B cell (primary cell): ENCODE measurements around the gene CCKAR. TPM values are rescaled to one million over a fixed set of nuclear protein-coding genes. Genes with fewer than 3 reads are reported as not detected.

Source experiments
- ATAC-seq: fragments of 200-7000 bp; cut with Tn5 transposase; one replicate; pipeline ENCODE4 v1.10.0; 2021; ENCODE audit warnings: low read depth, mild to moderate bottlenecking, moderate number of reproducible peaks, moderate library complexity
- CTCF ChIA-PET: fragments of 350-600 bp; sonication (Branson Sonifier 250); formaldehyde crosslinking; loops from one replicate; lab custom pipeline; 2021; ENCODE audit warnings: antibody characterized with exemption, inconsistent platforms; lab: Charles Lee
- POLR2A ChIA-PET: fragments of 350-600 bp; sonication (Branson Sonifier 250); formaldehyde crosslinking; loops from one replicate; lab custom pipeline; 2021; ENCODE audit warnings: antibody characterized with exemption; lab: Charles Lee
- DNase-seq: peaks from one replicate; pipeline ENCODE4 v3.0.0; 2013
- H2AFZ ChIP-seq: 2 replicates; pipeline ENCODE4 v1.6.1; 2012; ENCODE audit warnings: mild to moderate bottlenecking, low read depth, low read length; ENCODE audit not compliant: insufficient read depth, poor library complexity, severe bottlenecking
- H3K27ac ChIP-seq, 2 donors: 1 replicate in 1 of 2; 2 replicates in 1 of 2; pipeline ENCODE4 v1.5.1; 2012 to 2013; ENCODE audit warnings: low read length in 2 of 2, mild to moderate bottlenecking in 2 of 2, moderate library complexity in 1 of 2
- H3K27me3 ChIP-seq, 4 experiments: fragments of 200-600 bp in 1 of 4; sonication (generic) in 1 of 4; replicated peaks in 1 of 4; 1 replicate in 2 of 4; 2 replicates in 2 of 4; pipeline versions ENCODE4 v1.6.1 to v1.7.0; 2013 to 2016; ENCODE audit warnings: low read length in 3 of 4, mild to moderate bottlenecking in 2 of 4, mixed read lengths in 1 of 4, moderate library complexity in 1 of 4; ENCODE audit not compliant: insufficient read depth in 4 of 4, control insufficient read depth in 3 of 4; ENCODE audit errors: control extremely low read depth in 1 of 4
- H3K36me3 ChIP-seq, 2 experiments: replicated peaks in 1 of 2; 1 replicate in 1 of 2; 2 replicates in 1 of 2; pipeline versions ENCODE4 v1.6.1 to v1.7.1; 2013; ENCODE audit warnings: low read length in 1 of 2; ENCODE audit not compliant: insufficient read depth in 2 of 2, control insufficient read depth in 1 of 2; ENCODE audit errors: control extremely low read depth in 1 of 2, extremely low read depth in 1 of 2
- H3K4me1 ChIP-seq, 2 donors: fragments of 200-600 bp in 1 of 2; sonication (generic) in 1 of 2; 1 replicate in 1 of 2; 2 replicates in 1 of 2; pipeline versions ENCODE4 v1.5.1 to v1.6.1; 2013 to 2017; ENCODE audit warnings: low read length in 2 of 2; ENCODE audit not compliant: control insufficient read depth in 2 of 2, insufficient read depth in 2 of 2
- H3K4me2 ChIP-seq: replicated peaks from 2 replicates; pipeline ENCODE3; 2012; ENCODE audit warnings: mild to moderate bottlenecking, low read depth, low read length; ENCODE audit not compliant: poor library complexity, severe bottlenecking
- H3K4me3 ChIP-seq, 5 experiments: fragments of 200-600 bp in 1 of 5; sonication (generic) in 1 of 5; 1 replicate in 3 of 5; 2 replicates in 2 of 5; pipeline versions ENCODE4 v1.5.1 to v1.7.0; 2011 to 2016; ENCODE audit warnings: low read length in 4 of 5, mild to moderate bottlenecking in 4 of 5, low read depth in 2 of 5, control low read depth in 1 of 5, moderate library complexity in 1 of 5; ENCODE audit not compliant: insufficient read depth in 1 of 5; ENCODE audit errors: control extremely low read depth in 1 of 5, extremely low read depth in 1 of 5
- H3K79me2 ChIP-seq: fragments of 200-600 bp; sonication (generic); one replicate; pipeline ENCODE4 v1.6.0; 2016; ENCODE audit warnings: low read length; ENCODE audit not compliant: control insufficient read depth, insufficient read depth
- H3K9ac ChIP-seq: fragments of 200-600 bp; sonication (generic); 2 replicates; pipeline ENCODE4 v1.6.1; 2017; ENCODE audit warnings: mild to moderate bottlenecking, low read length, moderate library complexity
- H3K9me3 ChIP-seq, 3 donors: one replicate each; pipeline versions ENCODE4 v1.6.1 to v1.7.1; 2013; ENCODE audit warnings: low read length in 2 of 3; ENCODE audit not compliant: control insufficient read depth in 2 of 3, insufficient read depth in 1 of 3; ENCODE audit errors: control extremely low read depth in 1 of 3
- H4K20me1 ChIP-seq: 2 replicates; pipeline ENCODE4 v1.6.0; 2012; ENCODE audit warnings: mild to moderate bottlenecking, low read length; ENCODE audit not compliant: insufficient read depth, control insufficient read depth, poor library complexity, severe bottlenecking
- H3K27ac Mint-ChIP-seq: one replicate; pipeline ENCODE4 v1.8.0; 2021; ENCODE audit warnings: mixed read lengths
- H3K27me3 Mint-ChIP-seq: one replicate; pipeline ENCODE4 v1.8.0; 2021; ENCODE audit warnings: mixed read lengths
- H3K4me1 Mint-ChIP-seq: one replicate; pipeline ENCODE4 v1.8.0; 2021; ENCODE audit warnings: mixed read lengths
- H3K4me3 Mint-ChIP-seq: one replicate; pipeline ENCODE4 v1.8.0; 2021; ENCODE audit warnings: mixed read lengths
- H3K9me3 Mint-ChIP-seq: one replicate; pipeline ENCODE4 v1.8.0; 2022; ENCODE audit warnings: mixed read lengths; ENCODE audit not compliant: insufficient read depth
- EZH2 ChIP-seq: IDR thresholded peaks from 2 replicates; pipeline ENCODE4 v1.6.1; 2012; ENCODE audit warnings: borderline replicate concordance, low read depth, mild to moderate bottlenecking, moderate library complexity, low read length; ENCODE audit not compliant: insufficient read depth, poor library complexity, severe bottlenecking
- WGBS: methylation state at CpG from one replicate; pipeline ENCODE4 v1.1.5; 2013; ENCODE audit warnings: missing lambda C conversion rate; ENCODE audit not compliant: insufficient coverage; 5-methylcytosine and 5-hydroxymethylcytosine counted together
- intact Hi-C: fragments of 100-400 bp; cut with micrococcal nuclease; formaldehyde crosslinking; loops from one replicate; pipeline ENCODE4 v1.10.0; 2022
- polyA plus RNA-seq: library from polyadenylated mRNA; depleted of rRNA; stranded (reverse); fragments of >200 nt; gene quantifications from 2 replicates; pipeline ENCODE4 v1.2.3, GENCODE V29; 2012
- total RNA-seq, 2 donors: library from RNA; stranded (reverse); fragments of 120-200 nt in 1 of 2; gene quantifications; 1 replicate in 1 of 2; 2 replicates in 1 of 2; pipeline versions ENCODE4 v1.2.3 to v1.2.4, GENCODE V29; 2013 to 2022
- TF ChIP-seq, protein P1 (sequence below): fragments of 200-600 bp; IDR thresholded peaks from one replicate; pipeline ENCODE4 v1.8.0; 2022; ENCODE audit warnings: antibody characterized with exemption, mild to moderate bottlenecking

CCKAR gene
- total and polyA plus RNA-seq, 2 donors (not counting 1 experiment from before 2014, with no cell fraction given): not detected

DNA sequence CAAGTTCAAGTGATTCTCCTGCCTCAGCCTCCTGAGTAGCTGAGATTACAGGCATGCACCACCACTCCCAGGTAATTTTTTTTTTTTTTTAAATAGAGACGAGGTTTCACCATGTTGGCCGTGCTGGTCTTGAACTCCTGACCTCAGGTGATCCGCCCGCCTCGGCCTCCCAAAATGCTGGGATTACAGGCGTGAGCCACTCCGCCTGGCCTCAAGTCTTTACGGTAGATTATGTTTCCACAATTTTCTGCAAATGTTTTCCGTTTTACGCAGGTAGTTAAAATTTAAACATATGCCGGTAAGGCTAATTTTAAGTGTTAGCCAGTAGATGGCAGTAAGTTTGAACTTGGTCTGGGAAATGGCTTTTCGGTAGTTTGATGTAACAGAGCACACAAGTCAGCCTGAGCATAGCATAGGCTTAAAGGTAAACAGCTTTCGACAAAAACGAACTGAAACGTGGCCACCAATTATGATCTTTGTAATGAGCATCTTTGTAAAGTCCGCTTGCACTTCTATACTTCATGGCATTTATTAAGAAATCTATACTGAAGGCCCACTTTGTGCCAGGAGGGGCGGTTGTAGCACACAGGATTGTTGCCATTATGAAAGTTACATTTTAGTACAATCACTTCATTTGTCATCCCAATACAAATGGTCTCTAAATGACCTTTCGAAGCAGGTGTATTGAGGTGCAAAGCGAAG lies 31.1 kb downstream of the CCKAR start:
- Histone ChIP-seq H3K27me3 (no peaks in the 10 kb centered on the region), H3K36me3 (no peaks in the 10 kb centered on the region), H3K9ac (no peak overlapping the region), H3K4me3 (peak overlapping the region in 1 of 5 experiments; percentile 17), H3K79me2 (no peaks in the 10 kb centered on the region), H3K9me3 (peaks cover 0 to under 1% (median under 1%) of the 10 kb centered on the region in 3 donors), H2AFZ (peak overlapping the region; percentile 20), H3K27ac (no peak overlapping the region), H3K4me1 (peaks cover 3 to 4% of the 10 kb centered on the region in 2 donors), H3K4me2 (peak overlapping the region; percentile 44), H4K20me1 (no peaks in the 10 kb centered on the region)
- Mint-ChIP-seq H3K4me3 (peak overlapping the region; percentile 53), H3K27ac (no peak overlapping the region), H3K27me3 (peaks cover 5% of the 10 kb centered on the region), H3K9me3 (no peaks in the 10 kb centered on the region), H3K4me1 (peaks cover 4% of the 10 kb centered on the region)
- DNase-seq (peak; percentile 61), ATAC-seq (no peak)
- no peak for TF ChIP-seq EZH2
- TF ChIP-seq, protein P1, sequence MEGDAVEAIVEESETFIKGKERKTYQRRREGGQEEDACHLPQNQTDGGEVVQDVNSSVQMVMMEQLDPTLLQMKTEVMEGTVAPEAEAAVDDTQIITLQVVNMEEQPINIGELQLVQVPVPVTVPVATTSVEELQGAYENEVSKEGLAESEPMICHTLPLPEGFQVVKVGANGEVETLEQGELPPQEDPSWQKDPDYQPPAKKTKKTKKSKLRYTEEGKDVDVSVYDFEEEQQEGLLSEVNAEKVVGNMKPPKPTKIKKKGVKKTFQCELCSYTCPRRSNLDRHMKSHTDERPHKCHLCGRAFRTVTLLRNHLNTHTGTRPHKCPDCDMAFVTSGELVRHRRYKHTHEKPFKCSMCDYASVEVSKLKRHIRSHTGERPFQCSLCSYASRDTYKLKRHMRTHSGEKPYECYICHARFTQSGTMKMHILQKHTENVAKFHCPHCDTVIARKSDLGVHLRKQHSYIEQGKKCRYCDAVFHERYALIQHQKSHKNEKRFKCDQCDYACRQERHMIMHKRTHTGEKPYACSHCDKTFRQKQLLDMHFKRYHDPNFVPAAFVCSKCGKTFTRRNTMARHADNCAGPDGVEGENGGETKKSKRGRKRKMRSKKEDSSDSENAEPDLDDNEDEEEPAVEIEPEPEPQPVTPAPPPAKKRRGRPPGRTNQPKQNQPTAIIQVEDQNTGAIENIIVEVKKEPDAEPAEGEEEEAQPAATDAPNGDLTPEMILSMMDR: peak; percentile 68
- intact Hi-C loops: loop anchor here (1.0 kb wide), 2 partner anchors 261 to 551 kb away; no protein-coding TSS in a partner anchor
- 35% methylated on average over 12 of the region's 19 CpGs for WGBS
- ChIA-PET POLR2A (no interaction called here), CTCF (interaction anchor here (0.6 to 9.7 kb wide), 12 partner anchors 10 to 548 kb away, joined by 3 to 125 read pairs (median 4); no protein-coding TSS in a partner anchor)

DNA sequence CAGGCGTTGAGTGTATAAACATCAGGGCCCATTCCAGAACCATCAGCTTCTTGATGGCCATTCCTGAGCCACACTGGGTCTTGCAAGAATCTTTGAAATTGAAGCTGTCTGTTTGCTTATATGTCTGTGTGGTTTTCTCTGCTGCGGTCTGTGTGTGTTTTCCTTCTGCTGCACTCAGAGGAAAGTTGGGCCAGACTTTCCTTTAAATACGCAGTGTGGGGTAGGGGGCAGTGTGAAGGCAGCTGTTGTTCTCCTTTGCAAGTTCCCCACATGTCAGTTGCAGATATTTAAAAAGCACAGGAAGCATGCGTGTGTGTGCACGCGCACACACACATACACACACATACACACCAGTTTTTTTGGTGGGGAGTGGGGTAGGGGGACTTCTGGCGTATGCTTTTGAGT lies 32.1 kb downstream of the CCKAR start:
- CTCF ChIA-PET: interaction anchor here (0.6 to 9.7 kb wide), 10 partner anchors 9 to 571 kb away, joined by 3 to 125 read pairs (median 3); no protein-coding TSS in a partner anchor
- Histone ChIP-seq H3K27ac (no peak overlapping the region), H3K9ac (no peak overlapping the region), H3K4me3 (no peak overlapping the region), H3K79me2 (no peaks in the 10 kb centered on the region), H3K27me3 (no peaks in the 10 kb centered on the region), H3K9me3 (peaks cover 0 to 4% (median 3%) of the 10 kb centered on the region in 3 donors), H3K36me3 (no peaks in the 10 kb centered on the region), H3K4me1 (peaks cover 3 to 4% of the 10 kb centered on the region in 2 donors), H4K20me1 (no peaks in the 10 kb centered on the region), H3K4me2 (no peak overlapping the region), H2AFZ (peak overlapping the region; percentile 11)
- intact Hi-C loops: no loop called here
- ATAC-seq (no peak), DNase-seq (peak; percentile 11)
- no peak overlapping the region for H3K27ac Mint-ChIP-seq
- WGBS: 33% methylated on average over 2 of the region's 7 CpGs
- TF ChIP-seq, protein P1: no peak
- no peak for TF ChIP-seq EZH2
- H3K4me1 Mint-ChIP-seq: peaks cover 4% of the 10 kb centered on the region
- peaks cover 5% of the 10 kb centered on the region for H3K27me3 Mint-ChIP-seq
- POLR2A ChIA-PET: no interaction called here
- H3K9me3 Mint-ChIP-seq: no peaks in the 10 kb centered on the region
- H3K4me3 Mint-ChIP-seq: no peak overlapping the region
